ENCODE results near the gene PHF21A.

DNA sequence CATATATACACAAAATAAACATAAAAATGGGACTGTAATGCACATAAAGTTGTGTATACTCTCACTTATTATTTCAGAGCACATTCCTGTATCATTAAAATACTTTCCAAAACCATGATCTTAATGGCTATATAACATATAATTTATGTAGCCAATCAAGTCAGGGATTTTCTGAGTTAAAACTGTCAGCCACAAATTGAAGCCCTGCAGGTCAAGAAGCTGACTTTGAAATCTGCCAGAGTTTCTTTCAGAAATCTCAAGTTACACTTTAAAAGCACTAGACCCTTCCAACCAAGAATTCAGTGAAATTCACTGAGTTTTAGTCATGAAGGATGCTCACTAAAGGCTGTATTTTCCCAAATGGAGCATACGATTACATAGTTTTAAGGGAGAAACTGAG is 47.6 kb downstream of the PHF21A start:
- TF ChIP-seq, protein P1, sequence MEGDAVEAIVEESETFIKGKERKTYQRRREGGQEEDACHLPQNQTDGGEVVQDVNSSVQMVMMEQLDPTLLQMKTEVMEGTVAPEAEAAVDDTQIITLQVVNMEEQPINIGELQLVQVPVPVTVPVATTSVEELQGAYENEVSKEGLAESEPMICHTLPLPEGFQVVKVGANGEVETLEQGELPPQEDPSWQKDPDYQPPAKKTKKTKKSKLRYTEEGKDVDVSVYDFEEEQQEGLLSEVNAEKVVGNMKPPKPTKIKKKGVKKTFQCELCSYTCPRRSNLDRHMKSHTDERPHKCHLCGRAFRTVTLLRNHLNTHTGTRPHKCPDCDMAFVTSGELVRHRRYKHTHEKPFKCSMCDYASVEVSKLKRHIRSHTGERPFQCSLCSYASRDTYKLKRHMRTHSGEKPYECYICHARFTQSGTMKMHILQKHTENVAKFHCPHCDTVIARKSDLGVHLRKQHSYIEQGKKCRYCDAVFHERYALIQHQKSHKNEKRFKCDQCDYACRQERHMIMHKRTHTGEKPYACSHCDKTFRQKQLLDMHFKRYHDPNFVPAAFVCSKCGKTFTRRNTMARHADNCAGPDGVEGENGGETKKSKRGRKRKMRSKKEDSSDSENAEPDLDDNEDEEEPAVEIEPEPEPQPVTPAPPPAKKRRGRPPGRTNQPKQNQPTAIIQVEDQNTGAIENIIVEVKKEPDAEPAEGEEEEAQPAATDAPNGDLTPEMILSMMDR (IDR thresholded peaks at IDR 0.05) = no peak
- TF ChIP-seq POLR2A (IDR thresholded peaks at IDR 0.05) = no peak
- no peak for TF ChIP-seq EP300 (IDR thresholded peaks at IDR 0.05)
